ENCODE results near the gene JMJD1C. TPM values are rescaled to one million over a fixed set of nuclear protein-coding genes. Genes with fewer than 3 reads are reported as not detected.
"Not testable (repeated sequence)": the region's sequence is repeated elsewhere in the genome, so short reads cannot be mapped to it uniquely, and the experiment has no call there.

The JMJD1C gene
- total RNA-seq, 1 experiment from 2014 or later = 32.1 TPM

GRCh38 chr10:63173468-63174232, 292.1 kb downstream of the JMJD1C start:
- peak; percentile 12 for DNase-seq (ENCODE audit: low read depth)

- DNase-seq (ENCODE audit: low read depth) = no peak
These were observed 293.9 kb downstream of the JMJD1C start for GRCh38 chr10:63171926-63172325.

DNA sequence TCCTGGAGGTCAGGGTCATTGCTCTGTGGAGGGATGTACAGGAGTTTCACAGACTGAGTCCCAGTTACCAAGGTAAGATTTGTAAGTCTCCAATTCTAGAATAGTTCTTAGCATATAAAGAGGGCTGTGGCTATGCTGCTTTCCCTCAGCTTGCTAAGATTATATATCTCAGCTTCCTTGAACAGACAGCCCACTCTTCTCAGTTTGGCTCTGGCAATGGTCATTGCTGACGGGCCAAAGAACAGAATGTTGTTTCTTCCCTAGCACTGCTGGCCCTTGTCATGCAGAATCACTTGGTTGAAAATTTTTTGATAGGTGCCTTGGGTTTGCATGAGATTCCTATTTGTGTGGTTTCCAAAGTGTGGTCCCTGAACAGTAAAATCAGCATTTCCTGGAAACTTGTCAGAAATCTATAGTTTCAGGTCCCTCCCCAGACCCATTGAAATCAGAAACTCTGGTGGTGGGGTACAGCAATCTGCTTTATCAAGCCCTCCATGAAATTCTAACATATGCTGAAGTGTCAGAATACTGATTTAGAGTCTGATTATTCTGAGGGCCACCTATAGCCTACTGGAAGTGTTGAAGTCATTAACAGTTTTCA, 294.4 kb downstream of the JMJD1C start:
- DNase-seq (ENCODE audit: low read depth) = no peak

DNA sequence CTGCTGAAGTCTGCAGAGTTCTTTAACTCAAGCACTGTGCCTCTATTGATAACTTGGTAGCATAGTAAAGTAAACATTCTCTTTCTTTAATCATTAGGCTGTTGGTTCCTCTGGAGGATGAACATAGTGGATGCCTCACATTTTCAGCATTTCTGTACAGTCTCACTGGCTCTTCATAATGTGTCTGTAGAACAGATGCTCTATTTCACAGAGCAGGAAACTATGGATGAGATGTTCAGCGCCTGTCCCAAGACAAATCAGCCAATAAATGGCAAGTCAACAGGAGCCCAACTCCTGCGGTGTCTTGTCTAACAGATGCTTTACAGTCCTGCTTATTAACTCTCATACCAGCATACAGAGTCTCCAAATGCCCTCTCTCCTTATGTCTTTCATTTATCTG, 296.2 kb downstream of the JMJD1C start:
- no peak for DNase-seq (ENCODE audit: low read depth)

DNA sequence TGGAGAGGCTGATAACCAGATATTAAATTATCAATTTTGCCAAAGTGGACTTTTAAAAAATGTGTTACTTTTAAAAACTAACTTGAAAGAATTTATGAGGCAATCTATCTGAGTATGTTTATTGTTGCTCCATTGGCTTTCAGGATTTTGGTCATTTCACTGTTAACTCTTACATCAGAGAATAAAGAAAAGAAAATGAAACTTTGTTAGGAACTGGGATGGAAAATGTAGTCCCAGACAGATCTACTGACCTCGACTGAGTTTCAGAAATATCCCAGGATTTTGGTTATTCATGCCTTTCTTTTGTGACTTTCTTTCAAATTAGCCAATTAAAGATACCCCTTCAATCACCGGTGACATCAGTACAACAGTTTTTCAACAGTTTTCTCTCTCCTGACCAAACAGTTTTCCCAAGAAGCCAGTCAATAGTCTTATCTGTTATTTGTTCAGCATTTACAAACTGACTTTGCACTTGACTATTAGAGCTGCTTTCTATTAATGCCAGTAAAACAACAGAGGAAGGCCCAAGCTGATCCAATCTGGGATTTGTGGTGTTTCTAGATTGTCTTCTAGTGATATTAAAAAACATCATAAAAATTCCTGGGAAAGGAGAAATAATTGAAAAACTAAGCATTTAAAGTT, 296.8 kb downstream of the JMJD1C start:
- no peak for DNase-seq (ENCODE audit: low read depth)

DNA sequence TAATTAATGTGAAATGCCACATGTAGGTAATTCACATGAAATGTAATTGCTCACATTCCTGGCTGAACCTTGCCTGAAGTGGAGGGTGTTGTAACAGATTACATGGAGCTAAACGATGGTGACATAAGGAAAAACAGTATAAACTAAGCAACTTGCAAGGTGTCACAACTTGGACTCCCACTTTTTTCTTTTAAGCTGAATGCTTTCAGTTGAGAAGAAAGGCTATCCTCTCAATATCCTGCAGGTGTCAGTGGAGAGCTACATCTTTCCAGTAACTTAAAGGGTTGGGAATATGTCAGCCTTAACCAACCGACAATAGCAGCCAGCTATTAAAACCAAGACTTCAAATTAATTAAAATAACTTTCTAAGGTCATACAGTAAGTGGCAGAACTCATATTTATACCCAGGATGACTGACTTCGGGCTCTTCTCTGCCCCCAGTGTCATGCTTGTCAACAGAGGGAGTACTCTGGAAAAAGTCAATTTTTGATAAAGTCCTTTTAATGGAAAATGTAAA, 299.0 kb downstream of the JMJD1C start:
- peak; percentile 80 for DNase-seq (ENCODE audit: low read depth)

GRCh38 chr10:63165249-63165648, 300.5 kb downstream of the JMJD1C start:
- no peak for DNase-seq (ENCODE audit: low read depth)

GRCh38 chr10:63164166-63164623, 301.6 kb downstream of the JMJD1C start:
- no peak for DNase-seq (ENCODE audit: low read depth)

GRCh38 chr10:63161592-63161991, 304.2 kb downstream of the JMJD1C start:
- no peak for DNase-seq (ENCODE audit: low read depth)

DNA sequence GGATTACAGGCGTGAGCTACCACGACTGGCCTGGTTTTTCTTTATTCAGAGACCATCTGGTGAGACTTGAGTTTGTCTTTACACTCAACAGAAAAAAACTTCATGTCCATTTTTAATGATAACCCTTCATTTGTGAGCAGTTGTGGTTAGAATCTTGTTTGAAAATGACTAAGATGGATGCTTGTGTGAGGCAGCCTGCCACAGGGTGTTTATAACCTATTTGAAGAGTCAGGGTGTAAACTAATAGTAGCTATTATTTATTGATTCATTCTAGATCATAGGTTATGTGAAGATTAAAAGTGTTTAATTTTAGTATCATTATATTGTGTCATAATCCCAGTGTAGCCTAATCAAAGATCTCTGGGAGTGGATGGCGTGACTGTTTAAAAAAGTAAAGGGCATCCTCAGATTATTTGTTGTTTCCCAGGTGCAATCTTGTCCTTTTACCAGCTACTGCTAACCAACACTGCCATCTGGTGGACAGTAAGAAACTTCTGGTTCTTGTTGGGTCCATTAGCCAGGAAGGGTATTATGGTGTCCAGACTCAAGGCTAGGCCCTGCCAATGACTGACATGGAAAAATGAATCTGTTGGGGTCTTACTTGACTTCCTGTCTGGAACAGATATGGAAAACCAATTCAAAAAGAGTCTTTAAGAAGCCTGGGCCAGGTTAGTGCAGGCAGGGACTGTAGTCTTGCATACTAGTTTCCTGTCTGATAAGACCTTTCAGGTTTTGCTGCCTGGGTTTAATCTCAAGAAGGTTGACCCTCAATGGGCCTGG, 307.7 kb downstream of the JMJD1C start:
- DNase-seq (ENCODE audit: low read depth) = peak; percentile 85

DNA sequence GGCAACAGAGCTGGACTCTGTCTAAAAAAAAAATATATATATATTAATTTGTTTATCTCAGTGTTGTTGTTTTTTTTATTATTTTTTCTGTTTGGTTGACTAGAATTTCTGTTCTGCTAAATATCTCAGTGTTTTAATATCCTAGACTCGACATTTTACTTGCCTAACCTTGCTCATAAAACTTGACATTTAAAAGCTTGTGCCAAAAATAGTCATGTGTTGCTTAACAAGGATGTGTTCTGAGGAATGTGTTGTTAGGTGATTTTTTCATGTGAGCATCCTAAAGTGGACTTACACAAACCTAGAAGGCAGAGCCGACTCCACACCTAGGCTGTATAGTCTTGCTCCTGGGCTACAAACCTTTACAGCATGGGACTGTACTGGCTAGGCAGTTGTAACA, 309.5 kb downstream of the JMJD1C start:
- no peak for DNase-seq (ENCODE audit: low read depth)

- no peak for DNase-seq (ENCODE audit: low read depth)
These were observed 310.3 kb downstream of the JMJD1C start for GRCh38 chr10:63155388-63156020.

- DNase-seq (ENCODE audit: low read depth) = no peak
These were observed 311.0 kb downstream of the JMJD1C start for GRCh38 chr10:63154546-63155387.

DNA sequence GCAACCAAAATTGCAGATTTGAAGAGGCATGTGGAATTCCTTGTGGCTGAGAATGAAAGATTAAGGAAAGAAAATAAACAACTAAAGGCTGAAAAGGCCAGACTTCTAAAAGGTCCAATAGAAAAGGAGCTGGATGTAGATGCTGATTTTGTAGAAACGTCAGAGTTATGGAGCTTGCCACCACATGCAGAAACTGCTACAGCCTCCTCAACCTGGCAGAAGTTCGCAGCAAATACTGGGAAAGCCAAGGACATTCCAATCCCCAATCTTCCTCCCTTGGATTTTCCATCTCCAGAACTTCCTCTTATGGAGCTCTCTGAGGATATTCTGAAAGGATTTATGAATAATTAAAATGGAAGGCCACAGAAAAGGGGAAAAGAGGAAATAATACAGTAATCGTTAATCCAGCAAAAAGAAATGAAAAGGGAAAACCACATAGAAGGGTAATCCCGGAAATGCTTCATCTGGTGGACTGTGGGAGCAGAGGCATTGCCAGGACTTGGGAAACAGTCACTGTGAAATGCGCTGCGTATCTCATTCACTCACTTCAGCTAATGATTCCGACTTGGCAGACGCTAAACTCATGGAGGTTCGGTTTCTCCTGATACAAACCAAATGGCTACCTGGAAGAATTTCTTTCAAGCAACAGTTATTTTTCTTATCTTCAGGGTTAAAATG, 311.8 kb downstream of the JMJD1C start:
- not testable (repeated sequence) for DNase-seq (ENCODE audit: low read depth)

DNA sequence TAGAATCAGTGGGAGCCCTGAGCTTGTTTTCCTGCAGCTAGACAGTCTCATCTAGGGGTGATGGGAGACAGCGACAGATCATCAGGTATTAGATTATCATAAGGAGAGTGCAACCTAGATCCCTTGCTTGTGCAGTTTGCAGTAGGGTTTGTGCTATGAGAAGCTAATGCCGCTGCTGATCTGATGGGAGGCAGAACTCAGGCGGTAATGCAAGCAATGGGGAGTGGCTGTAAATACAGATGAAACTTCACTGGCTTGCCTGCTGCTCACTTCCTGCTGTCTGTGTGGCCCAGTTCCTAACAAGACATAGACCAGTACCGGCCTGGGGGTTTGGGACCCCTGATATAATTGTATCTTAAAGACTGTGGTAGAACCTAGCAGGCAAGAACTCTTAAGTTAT, 315.0 kb downstream of the JMJD1C start:
- no peak for DNase-seq (ENCODE audit: low read depth)

DNA sequence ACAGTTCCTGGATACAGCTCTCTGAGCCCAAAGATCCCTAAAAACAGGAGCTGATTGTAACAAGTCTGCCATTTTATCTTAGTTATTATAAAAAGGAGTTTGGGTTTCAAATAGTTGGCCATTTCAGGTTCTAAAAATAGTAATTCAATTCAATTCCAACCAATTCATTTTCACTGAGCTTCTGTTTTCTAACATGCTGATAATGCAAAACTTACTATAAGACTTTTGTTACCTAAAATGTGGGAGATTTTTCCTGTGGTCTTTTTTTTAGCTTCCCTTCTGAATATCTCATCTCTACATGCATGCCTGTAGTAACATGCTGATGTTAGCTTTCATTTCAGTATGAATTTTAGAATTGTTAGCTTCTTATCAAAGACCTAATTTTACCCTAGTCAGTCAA, 319.3 kb downstream of the JMJD1C start:
- no peak for DNase-seq (ENCODE audit: low read depth)

- DNase-seq (ENCODE audit: low read depth) = no peak
These were observed 320.0 kb downstream of the JMJD1C start for GRCh38 chr10:63145782-63146181.

DNA sequence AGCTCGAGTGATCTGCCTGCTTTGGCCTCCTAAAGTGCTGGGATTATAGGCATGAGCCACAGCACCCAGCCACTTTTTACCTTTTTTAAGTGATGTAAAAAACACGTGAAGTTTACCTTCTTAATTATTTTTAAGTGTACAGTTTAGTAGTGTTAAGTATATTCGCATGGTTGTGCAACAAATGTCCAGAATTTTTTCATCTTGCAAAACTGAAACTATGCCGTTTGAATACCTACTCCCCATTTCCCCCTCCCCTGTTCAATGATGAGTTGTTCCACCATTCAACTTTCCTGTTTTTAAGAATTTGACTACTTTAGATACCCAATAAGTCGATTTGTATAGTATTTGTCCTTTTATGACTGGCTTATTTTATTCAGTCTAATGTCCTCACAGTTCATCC, 321.8 kb downstream of the JMJD1C start:
- DNase-seq (ENCODE audit: low read depth) = no peak

GRCh38 chr10:63142136-63142535, 323.6 kb downstream of the JMJD1C start:
- DNase-seq (ENCODE audit: low read depth) = no peak

- no peak for DNase-seq (ENCODE audit: low read depth)
These were observed 325.7 kb downstream of the JMJD1C start for GRCh38 chr10:63140077-63140476.

Measured in M059J (cell line).